HG03439 (cell line): ENCODE data around the gene AHNAK2.

Experiments used
- ATAC-seq: cut with Tn5 transposase; IDR thresholded peaks from one replicate; pipeline ENCODE4 v1.9.1; 2021; ENCODE audit warnings: mild to moderate bottlenecking, moderate library complexity; ENCODE audit not compliant: unreplicated experiment

Gene AHNAK2

GRCh38 chr14:105012171-105012985, 34.2 kb upstream of the AHNAK2 start:
- ATAC-seq = no peak

- ATAC-seq = no peak
Measured at GRCh38 chr14:105011312-105011990, 33.3 kb upstream of the AHNAK2 start.

GRCh38 chr14:105010891-105011291, 32.7 kb upstream of the AHNAK2 start:
- ATAC-seq = no peak

- ATAC-seq = no peak
Measured at GRCh38 chr14:105010106-105010505, 31.9 kb upstream of the AHNAK2 start.

GRCh38 chr14:105007593-105008264, 29.6 kb upstream of the AHNAK2 start:
- no peak for ATAC-seq

GRCh38 chr14:105006831-105007592, 28.8 kb upstream of the AHNAK2 start:
- ATAC-seq = no peak

GRCh38 chr14:105005929-105006830, 28.0 kb upstream of the AHNAK2 start:
- ATAC-seq = no peak

- ATAC-seq = no peak
Measured at GRCh38 chr14:105005329-105005928, 27.3 kb upstream of the AHNAK2 start.

GRCh38 chr14:104999361-104999760, 21.2 kb upstream of the AHNAK2 start:
- no peak for ATAC-seq

- no peak for ATAC-seq
Measured at GRCh38 chr14:104998801-104999200, 20.6 kb upstream of the AHNAK2 start.

GRCh38 chr14:104996483-104996882, 18.3 kb upstream of the AHNAK2 start:
- ATAC-seq = no peak

- no peak for ATAC-seq
Measured at GRCh38 chr14:104996032-104996431, 17.9 kb upstream of the AHNAK2 start.

- no peak for ATAC-seq
Measured at GRCh38 chr14:104994978-104995377, 16.8 kb upstream of the AHNAK2 start.

- ATAC-seq = no peak
Measured at GRCh38 chr14:104993808-104994591, 15.8 kb upstream of the AHNAK2 start.

- no peak for ATAC-seq
Measured at GRCh38 chr14:104993306-104993705, 15.1 kb upstream of the AHNAK2 start.

GRCh38 chr14:104992501-104992900, 14.3 kb upstream of the AHNAK2 start:
- ATAC-seq = no peak

GRCh38 chr14:104991896-104992230, 13.7 kb upstream of the AHNAK2 start:
- ATAC-seq = no peak

GRCh38 chr14:104989951-104990303, 11.8 kb upstream of the AHNAK2 start:
- ATAC-seq = no peak
